A549 (cell line): ENCODE data around the gene SCTR.

Experiments
- CTCF ChIP-seq: fragments of >200 bp; sonication (Bioruptor Twin); formaldehyde crosslinking; IDR thresholded peaks from 3 replicates; pipeline ENCODE4 v1.5.1; 2016
- RCOR1 ChIP-seq: fragments of 150-350 bp; IDR thresholded peaks from 2 replicates; pipeline ENCODE4 v1.6.1; 2014; ENCODE audit warnings: antibody characterized with exemption, low read length, low read depth

GRCh38 chr2:119469131-119469530, 55.2 kb downstream of the SCTR start:
- TF ChIP-seq CTCF (no peak), RCOR1 (no peak)
